IPS DF 6.9 (cell line): ENCODE results near the gene NCL.

Source experiments
- DNase-seq: peaks from one replicate; pipeline ENCODE4 v3.0.0-alpha.2; 2013; ENCODE audit warnings: low read depth, low spot score
- H3K27ac ChIP-seq: one replicate; pipeline ENCODE4 v1.5.1; 2013; ENCODE audit warnings: low read length, control low read depth
- H3K27me3 ChIP-seq: 2 replicates; pipeline ENCODE4 v1.6.1; 2013; ENCODE audit warnings: mild to moderate bottlenecking, low read length; ENCODE audit not compliant: control insufficient read depth, insufficient read depth
- H3K36me3 ChIP-seq: 2 replicates; pipeline ENCODE4 v1.6.1; 2013; ENCODE audit warnings: low read length; ENCODE audit not compliant: control insufficient read depth, insufficient read depth
- H3K4me1 ChIP-seq: 2 replicates; pipeline ENCODE4 v1.6.1; 2013; ENCODE audit warnings: low read length; ENCODE audit not compliant: control insufficient read depth, insufficient read depth
- H3K4me3 ChIP-seq: 2 replicates; pipeline ENCODE4 v1.5.1; 2013; ENCODE audit warnings: mild to moderate bottlenecking, low read length
- H3K9me3 ChIP-seq: 2 replicates; pipeline ENCODE4 v1.6.1; 2013; ENCODE audit warnings: low read length, inconsistent platforms; ENCODE audit not compliant: control insufficient read depth, insufficient read depth
- WGBS: extraction: QIAGEN DNeasy Blood & Tissue Kit; methylation state at CpG from one replicate; pipeline ENCODE4 v1.1.7; 2013; ENCODE audit warnings: mixed read lengths, missing lambda C conversion rate; ENCODE audit not compliant: insufficient read length, insufficient coverage; 5-methylcytosine and 5-hydroxymethylcytosine counted together

The NCL gene, protein sequence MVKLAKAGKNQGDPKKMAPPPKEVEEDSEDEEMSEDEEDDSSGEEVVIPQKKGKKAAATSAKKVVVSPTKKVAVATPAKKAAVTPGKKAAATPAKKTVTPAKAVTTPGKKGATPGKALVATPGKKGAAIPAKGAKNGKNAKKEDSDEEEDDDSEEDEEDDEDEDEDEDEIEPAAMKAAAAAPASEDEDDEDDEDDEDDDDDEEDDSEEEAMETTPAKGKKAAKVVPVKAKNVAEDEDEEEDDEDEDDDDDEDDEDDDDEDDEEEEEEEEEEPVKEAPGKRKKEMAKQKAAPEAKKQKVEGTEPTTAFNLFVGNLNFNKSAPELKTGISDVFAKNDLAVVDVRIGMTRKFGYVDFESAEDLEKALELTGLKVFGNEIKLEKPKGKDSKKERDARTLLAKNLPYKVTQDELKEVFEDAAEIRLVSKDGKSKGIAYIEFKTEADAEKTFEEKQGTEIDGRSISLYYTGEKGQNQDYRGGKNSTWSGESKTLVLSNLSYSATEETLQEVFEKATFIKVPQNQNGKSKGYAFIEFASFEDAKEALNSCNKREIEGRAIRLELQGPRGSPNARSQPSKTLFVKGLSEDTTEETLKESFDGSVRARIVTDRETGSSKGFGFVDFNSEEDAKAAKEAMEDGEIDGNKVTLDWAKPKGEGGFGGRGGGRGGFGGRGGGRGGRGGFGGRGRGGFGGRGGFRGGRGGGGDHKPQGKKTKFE

DNA sequence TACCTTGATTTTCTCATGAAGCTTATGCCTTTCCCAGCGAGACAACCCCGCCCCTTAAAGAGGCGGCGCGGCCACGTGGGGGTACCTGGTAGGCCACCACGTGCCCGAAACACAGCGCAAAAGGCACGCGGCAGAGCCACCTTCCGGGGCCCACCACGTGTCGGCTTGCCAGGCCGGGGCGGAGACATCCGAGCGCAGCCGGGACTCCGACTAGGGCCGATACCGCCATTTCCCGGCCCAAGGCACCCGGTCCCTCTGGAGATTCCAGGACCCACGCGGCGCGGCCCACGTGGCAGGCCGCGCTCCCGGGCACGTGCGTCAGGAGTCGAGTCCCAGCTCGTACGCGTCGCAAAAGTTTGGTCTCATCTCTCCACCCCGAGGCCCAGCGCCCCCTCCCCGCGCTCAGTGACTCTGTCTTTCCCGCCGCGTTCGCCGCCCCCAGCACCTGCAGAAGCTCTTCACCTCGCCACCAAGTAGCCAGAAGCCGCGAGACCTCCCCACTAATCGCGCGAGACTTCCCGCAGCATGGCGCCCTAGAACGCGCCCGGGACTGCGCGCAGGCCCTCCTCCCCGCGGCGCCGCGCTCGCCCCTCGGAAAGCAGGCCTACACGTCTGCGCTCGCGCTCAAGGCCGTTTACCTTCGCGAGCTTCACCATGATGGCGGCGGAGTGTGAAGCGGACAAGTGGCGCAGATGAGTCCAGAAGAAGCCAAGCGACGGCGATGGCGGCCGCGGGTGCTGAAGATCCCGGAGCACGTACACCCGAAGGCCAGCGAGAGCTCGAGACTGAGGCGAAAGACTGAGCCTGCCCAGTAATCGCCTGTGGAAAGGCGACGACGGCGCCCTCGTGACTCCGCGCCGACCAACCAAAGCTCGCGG lies at the start of gene NCL:
NCL (minus strand) TSS at position 787 of the 878 bp plus-strand sequence; CDS start at position 656, 131 bp downstream.
- Histone ChIP-seq H3K4me3 (peak within 1 kb of the TSS; percentile 95), H3K9me3 (no peaks in the 10 kb centered on the region), H3K27me3 (no peaks in the 10 kb centered on the region), H3K27ac (no peak within 1 kb of the TSS), H3K36me3 (peaks cover 29% of the 10 kb centered on the region), H3K4me1 (no peaks in the 10 kb centered on the region)
- DNase-seq, result no peak
- no CpG with 5 or more reads among the region's 102 CpGs for WGBS

DNA sequence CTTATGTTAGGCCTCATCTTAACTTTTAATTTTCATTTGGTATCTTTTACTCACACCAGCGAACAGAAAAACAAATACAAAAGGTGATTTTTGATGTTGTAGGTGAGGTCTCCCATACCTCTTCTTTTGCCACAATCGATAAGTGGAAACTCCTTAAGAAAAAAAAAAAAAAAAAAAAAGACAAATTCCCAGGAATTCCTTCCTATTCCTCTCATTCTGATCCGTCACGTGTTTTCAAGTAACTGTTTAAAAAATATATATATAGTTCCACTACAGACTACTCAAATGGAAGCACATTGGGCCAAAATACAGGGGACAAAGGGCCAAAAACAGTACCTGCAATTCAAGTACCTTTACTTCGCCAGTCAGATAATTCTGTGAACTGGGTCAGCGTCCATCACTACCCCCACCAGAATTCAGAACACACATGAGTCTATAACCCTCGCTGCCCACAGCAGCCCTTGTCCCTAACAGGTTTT lies 49.5 kb upstream of the NCL start:
- no peaks in the 10 kb centered on the region for H3K36me3 ChIP-seq
- DNase-seq, result no peak
- H3K9me3 ChIP-seq, result no peaks in the 10 kb centered on the region
- no peak overlapping the region for H3K27ac ChIP-seq
- peak overlapping the region; percentile 84; the same call in 1 of the 2 replicates for H3K4me3 ChIP-seq
- H3K27me3 ChIP-seq, result no peaks in the 10 kb centered on the region
- no CpG with 5 or more reads among the region's 7 CpGs for WGBS
- no peaks in the 10 kb centered on the region; the same call in 1 of the 2 replicates for H3K4me1 ChIP-seq

GRCh38 chr2:231512222-231512621 lies 47.9 kb upstream of the NCL start:
- Histone ChIP-seq H3K9me3 (no peaks in the 10 kb centered on the region), H3K4me3 (no peak overlapping the region), H3K4me1 (no peaks in the 10 kb centered on the region; the same call in 1 of the 2 replicates), H3K27ac (no peak overlapping the region), H3K36me3 (no peaks in the 10 kb centered on the region), H3K27me3 (no peaks in the 10 kb centered on the region)
- no CpG with 5 or more reads among the region's 5 CpGs for WGBS
- no peak for DNase-seq

- Histone ChIP-seq H3K36me3 (peaks cover 4% of the 10 kb centered on the region; the same call in 1 of the 2 replicates), H3K4me1 (no peaks in the 10 kb centered on the region), H3K9me3 (no peaks in the 10 kb centered on the region), H3K27me3 (no peaks in the 10 kb centered on the region), H3K27ac (no peak overlapping the region), H3K4me3 (no peak overlapping the region)
- DNase-seq, result no peak
- WGBS, result no CpG with 5 or more reads among the region's 3 CpGs
Observed at GRCh38 chr2:231503766-231504165, 39.5 kb upstream of the NCL start.

DNA sequence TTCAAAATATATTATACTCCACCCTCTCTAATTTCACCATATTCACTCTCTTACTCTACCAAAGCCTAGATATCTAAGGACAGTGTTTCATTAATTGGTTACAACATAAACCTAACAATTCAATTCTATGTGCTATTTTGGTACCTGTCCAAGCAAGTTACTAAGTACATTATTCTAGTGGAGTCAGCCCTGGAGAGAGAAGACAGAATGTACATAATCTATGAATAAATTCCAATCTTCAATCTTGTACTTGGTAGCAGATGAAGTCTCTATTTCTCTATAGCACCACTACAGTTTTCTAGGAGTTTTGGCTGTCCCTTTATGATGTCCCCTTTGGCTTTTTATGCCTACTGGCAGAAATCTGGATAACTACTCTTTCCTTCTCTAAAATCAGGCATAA lies 38.3 kb upstream of the NCL start:
- Histone ChIP-seq H3K4me1 (no peaks in the 10 kb centered on the region), H3K27me3 (no peaks in the 10 kb centered on the region), H3K4me3 (no peak overlapping the region), H3K36me3 (peaks cover 4% of the 10 kb centered on the region; the same call in 1 of the 2 replicates), H3K9me3 (no peaks in the 10 kb centered on the region), H3K27ac (no peak overlapping the region)
- DNase-seq, result no peak

DNA sequence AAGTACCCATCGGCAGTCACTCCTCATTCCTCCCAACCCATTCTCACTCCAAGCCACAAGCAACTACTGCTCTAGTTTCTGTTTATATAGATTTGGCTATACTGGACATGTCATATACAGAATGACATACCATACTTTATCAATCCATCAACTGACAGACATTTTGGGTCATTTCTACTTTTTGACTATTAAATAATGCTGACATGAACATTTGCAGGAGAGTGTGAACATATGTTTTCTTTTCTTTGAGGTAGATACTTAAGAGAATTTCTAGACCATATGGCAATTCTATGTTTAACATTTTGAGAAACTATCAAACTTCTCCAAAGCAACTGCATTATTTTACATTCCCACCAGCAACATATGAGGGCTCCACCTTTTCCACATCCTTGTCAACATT lies 33.4 kb upstream of the NCL start:
- Histone ChIP-seq H3K4me3 (no peak overlapping the region), H3K27me3 (no peaks in the 10 kb centered on the region)
- WGBS, result no CpG with 5 or more reads among the region's 1 CpG

DNA sequence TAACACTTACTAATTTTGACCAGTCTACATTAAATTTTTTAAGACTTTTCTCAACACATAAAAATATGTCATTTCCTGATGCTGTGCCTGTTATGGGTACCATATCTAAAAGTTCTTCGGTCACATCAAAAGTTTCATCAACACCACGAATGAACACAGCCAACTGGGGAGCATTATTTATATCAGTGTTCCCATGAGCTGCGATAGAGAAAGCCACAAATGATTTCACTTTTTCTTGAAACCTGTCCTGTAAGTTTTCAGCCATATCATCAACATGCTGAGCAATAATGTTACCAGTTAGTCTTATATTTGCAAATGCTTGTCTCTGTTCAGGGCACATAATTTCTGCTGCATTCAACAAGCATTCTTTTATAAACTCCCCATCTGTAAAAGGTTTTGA lies 30.4 kb upstream of the NCL start:
- H3K4me3 ChIP-seq, result no peak overlapping the region
- H3K27ac ChIP-seq, result no peak overlapping the region
- H3K27me3 ChIP-seq, result no peaks in the 10 kb centered on the region
- no peaks in the 10 kb centered on the region for H3K9me3 ChIP-seq
- DNase-seq, result no peak
- no peaks in the 10 kb centered on the region for H3K36me3 ChIP-seq
- no CpG with 5 or more reads among the region's 3 CpGs for WGBS
- H3K4me1 ChIP-seq, result no peaks in the 10 kb centered on the region

More for the DNA sequence above, 33.4 kb upstream of the NCL start:
- Histone ChIP-seq H3K9me3 (no peaks in the 10 kb centered on the region), H3K27ac (no peak overlapping the region), H3K36me3 (no peaks in the 10 kb centered on the region), H3K4me1 (no peaks in the 10 kb centered on the region)
- DNase-seq, result no peak

DNA sequence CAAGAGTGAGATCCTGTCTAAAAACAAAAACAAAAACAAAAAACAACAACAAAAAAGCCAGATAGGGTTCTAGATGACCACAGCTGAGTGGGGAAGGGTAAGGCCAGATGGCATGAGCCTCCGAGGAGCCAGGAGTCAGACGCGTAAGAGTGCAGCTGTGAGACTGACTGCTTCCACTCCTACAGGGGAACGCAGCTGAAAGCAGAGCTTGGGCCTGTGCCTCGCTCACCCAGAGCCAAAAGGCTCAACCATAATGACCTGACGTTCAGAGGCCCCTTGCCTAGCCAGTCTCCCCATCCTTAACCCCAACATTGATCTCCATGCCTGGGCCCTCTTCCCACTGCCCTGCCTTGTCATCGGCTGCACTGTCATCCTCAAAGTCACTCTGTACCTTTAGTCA lies 26.5 kb upstream of the NCL start:
- DNase-seq, result no peak
- Histone ChIP-seq H3K36me3 (no peaks in the 10 kb centered on the region), H3K4me3 (no peak overlapping the region), H3K4me1 (no peaks in the 10 kb centered on the region), H3K9me3 (no peaks in the 10 kb centered on the region), H3K27me3 (no peaks in the 10 kb centered on the region), H3K27ac (no peak overlapping the region)
- WGBS, result no CpG with 5 or more reads among the region's 7 CpGs

- Histone ChIP-seq H3K9me3 (no peaks in the 10 kb centered on the region), H3K27ac (no peak overlapping the region), H3K4me3 (no peak overlapping the region), H3K4me1 (no peaks in the 10 kb centered on the region), H3K36me3 (no peaks in the 10 kb centered on the region), H3K27me3 (no peaks in the 10 kb centered on the region)
- no CpG with 5 or more reads among the region's 14 CpGs for WGBS
- DNase-seq, result no peak
Observed at GRCh38 chr2:231489990-231490389, 25.7 kb upstream of the NCL start.

DNA sequence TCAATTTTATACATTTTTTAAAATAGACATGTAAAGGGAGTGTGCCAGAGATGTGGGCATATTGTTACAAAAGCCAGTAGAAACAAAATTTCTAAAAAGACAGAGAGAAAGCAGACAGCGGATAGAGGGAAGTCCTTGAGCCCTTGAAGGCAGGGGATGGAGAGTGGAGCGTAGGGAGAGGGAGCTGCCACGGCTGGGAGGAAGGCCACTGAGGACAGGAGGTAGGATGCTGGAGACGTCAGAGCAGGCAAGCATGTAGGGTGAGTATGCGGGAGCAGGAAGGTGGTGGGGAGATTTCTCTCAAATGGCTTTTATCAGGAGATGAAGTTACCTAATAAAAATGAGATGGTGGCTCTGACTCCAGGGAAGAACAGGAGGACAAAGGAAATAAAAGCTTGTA lies 24.0 kb upstream of the NCL start:
- H3K27me3 ChIP-seq, result no peaks in the 10 kb centered on the region
- no CpG with 5 or more reads among the region's 5 CpGs for WGBS
- no peaks in the 10 kb centered on the region for H3K9me3 ChIP-seq
- no peak overlapping the region for H3K4me3 ChIP-seq
- no peak for DNase-seq
- no peaks in the 10 kb centered on the region for H3K4me1 ChIP-seq
- H3K27ac ChIP-seq, result no peak overlapping the region
- H3K36me3 ChIP-seq, result no peaks in the 10 kb centered on the region
